SK-N-DZ (cell line): ENCODE results near the gene RHOU.

Source experiments
- DNase-seq: peaks from one replicate; pipeline ENCODE4 v3.0.0-alpha.2; 2015; ENCODE audit warnings: low spot score

RHOU gene

DNA sequence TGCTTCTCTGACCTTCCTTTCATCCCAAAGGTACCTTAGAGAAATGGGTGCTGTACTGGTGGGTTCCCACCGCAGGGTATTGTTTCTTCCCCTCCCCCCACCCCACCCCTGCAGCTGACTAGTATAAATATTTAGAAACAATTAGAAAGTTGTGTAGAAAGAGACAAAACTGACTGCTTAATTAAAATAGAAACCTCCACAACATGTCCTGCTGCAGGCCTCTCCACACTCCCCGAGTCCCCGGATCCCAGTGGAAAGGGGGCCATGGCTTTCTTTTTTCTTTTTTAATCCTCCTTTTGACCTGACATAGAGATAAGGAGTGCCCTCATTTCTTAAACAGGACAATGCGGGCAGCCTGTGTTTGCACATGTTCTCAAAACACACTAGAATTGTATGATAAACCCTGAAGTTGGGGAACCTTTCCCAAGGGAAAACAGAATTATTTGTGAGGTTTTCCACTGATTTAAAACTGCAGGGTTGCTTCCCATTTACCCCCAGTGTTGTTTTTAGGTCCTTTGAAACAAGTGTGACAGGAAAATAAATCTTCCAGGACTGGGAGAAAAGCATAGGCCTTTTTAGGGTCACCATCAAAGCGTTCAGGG is 1.7 kb downstream of the RHOU start:
- no peak for DNase-seq

GRCh38 chr1:228737601-228738041 is 2.3 kb downstream of the RHOU start:
- DNase-seq = no peak

DNA sequence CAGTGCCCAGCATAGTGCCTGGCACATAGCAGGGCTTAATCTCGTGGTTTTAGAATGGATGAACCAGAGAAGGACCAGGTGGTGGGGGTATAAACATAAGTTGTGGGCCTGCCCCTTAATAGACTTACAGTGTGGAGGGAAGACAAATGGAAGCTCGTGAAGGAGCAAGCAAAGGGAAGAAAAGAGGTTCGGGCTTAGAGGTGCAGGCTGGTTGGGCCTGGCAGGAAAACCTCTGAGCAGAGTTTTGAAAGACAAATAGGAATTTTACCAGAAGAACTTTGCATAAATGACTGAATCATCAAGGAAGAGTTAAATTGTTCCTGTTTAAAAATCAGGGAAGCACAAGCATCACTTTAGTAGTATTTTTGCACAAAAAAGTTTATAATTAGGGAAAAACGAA is 4.5 kb downstream of the RHOU start:
- no peak for DNase-seq

DNA sequence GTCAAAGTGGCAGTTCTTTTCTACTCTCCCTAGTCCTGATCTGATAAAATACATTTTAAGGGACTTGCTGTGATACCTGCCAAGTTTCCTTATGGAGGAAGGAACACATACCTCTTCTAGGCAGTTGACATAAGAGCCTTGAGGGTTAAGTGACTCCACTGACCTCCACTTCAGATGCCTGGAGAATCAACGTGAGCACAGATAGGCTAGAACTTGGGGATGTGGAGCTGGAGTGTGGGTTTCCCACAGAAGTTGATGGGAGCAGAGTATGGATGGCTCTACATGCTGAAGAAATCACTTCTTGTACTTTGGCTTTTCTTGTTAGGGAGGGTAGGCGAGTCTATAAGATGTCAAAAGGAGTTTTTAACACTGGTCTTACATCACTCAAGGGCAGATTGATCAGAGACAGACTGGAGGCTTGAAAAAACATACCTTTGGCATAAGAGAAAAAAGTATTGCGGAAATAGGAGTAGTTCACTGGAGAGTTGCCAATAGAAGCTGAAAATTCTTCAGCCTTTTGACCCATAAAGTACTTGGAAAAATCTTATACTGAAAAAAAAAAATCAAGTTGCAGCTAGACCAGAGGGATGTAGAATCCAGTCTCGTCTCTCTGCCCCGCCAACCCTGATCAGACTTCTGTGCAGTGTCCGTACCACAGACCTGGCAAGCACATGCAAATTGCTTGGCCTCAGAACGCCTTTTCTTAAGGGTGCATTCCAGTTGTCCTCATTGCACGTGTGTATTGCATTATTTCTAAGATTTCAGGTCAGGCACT is 5.5 kb downstream of the RHOU start:
- no peak for DNase-seq

- DNase-seq = no peak
Measured at GRCh38 chr1:228742281-228742860, 7.1 kb downstream of the RHOU start.

GRCh38 chr1:228743405-228743804 is 8.1 kb downstream of the RHOU start:
- DNase-seq = no peak

GRCh38 chr1:228744356-228744755 is 9.1 kb downstream of the RHOU start:
- DNase-seq = no peak

- DNase-seq = no peak
Measured at GRCh38 chr1:228744918-228745317, 9.6 kb downstream of the RHOU start.

DNA sequence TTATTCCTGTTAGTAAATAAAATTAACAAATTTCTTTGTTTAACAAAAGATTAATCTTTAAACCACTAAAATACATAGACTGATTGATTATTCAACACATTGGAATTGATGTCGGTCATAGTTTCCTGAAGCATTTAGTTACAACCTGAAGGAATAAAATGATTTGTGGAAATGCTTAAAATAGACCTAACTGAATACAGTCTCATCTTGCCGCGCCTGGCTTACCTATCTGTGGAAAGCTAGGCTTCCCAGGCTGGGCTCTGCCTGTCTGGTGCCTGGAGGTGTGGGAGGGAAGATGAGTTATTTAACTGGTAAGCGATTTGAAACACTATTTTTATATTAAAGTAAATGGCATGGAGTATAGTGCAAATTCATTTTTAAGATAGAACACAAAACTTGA is 10.2 kb downstream of the RHOU start:
- DNase-seq = no peak

DNA sequence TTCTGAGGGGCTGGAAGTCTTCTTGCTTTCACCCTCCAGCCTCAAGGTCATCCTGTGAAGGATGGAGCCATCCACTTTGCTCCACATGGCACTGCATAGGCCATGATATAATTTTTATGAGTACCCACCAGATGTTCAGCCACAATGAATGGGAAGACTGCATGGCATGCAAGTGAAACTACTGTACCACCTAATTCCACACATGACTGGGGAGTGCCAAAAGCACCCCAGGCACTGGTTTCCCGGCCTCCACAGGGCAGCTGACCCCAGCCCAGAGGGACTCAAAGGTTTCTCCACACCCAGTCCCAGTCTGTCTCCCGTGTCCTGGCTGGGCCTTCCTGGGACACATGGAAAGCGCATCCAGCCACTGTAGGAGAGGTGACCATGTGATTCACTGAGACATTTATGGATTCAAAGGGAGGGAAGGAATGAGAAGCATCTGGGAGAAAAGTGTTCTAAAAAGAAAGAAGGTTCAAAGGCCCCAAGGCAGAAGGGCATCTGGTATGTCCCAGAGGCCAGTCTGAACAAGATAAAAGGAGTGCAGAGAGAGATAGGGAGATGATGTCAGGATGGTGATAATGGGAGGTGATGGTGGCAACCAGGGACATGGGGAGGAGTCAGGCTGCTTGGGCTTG is 12.1 kb downstream of the RHOU start:
- DNase-seq = no peak

DNA sequence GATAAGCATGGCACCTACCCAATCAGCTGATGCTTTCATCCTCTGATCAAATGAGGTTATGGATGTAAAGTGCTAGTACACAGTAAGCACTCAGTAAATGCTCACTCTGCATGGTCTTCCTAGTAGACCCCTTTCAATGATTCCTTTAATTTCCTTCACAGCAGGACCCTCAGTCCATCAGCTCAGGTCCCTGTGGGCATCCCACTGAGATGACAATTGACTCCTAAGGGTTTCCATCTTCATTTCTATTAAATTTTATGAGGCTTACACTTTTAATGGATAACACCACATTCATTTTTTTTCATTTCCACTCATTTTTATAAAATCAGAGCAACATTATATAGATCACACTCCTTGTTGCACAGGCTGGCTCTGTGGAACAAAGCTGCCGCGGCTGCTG is 12.8 kb downstream of the RHOU start:
- no peak for DNase-seq

DNA sequence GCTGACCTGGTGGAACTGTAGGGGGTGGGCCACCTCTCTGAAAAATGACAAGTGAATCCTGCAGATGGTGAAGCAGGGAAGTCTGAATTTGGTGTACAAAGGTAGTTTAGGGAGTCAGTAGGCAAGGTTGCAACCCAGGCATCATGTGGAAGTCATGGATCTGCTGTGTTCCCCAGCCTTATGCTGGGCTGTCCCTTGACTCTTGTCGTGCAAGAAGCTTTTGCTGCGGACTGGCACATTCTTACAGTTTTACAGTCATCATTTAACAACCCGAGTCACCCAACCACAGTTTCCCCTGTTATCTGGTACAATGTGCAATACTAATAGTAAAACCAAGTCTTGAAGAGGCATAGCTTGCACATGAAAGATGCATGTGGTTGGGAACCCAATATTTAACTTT is 13.2 kb downstream of the RHOU start:
- no peak for DNase-seq

- no peak for DNase-seq
Measured at GRCh38 chr1:228749765-228750164, 14.5 kb downstream of the RHOU start.

GRCh38 chr1:228750915-228751314 is 15.6 kb downstream of the RHOU start:
- no peak for DNase-seq

DNA sequence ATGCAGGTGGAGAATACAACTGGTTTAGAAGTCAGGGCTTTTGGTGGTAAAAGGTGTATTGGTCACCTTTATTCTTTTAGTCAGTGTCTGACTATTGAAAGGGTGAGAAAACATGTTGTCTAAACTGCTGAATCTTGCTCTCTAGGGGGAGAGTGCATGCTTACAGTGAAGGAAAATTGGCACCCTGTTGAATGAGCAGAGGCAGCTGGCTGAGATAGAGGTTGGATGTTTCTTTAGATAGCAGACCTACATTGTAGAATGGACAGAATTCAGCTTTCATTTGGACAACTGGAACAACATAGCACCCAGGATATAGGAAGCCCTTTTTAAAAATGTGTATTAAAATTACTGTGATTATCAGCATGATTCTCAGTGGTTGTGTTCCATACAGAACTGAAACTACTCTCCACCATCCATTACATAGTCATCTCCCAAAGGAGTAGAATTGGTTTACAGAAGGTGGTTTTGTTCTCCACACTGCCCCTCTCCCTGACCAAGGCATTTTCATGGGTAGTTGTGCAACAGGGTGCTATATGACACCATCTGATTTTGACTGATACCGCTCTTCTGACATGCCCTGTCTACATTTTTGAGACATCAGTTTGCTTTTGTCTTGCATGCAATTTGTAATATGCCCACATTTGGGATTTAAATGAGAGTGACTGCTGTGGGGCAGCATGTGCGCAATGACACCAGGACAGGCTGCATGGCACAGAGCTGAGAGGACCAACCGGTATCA is 16.2 kb downstream of the RHOU start:
- no peak for DNase-seq

DNA sequence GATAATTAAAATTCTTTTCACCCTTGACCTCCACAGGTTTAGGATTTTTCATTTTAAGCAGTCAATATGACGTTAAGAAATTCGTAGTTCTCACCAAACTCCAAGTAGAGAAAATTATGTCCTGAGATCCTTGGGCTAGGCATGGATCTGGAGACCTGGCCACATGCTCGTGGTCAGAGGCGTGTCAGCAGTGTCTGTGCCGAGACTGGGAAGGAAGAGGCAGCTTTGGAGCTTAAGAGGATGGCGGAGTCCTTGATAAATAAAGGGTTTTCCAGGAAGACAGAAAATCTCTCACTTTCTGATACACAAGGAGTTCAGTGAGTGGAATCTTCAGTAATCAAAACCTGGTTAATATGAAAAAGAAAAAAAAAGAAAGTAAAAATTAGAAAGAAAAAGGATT is 17.0 kb downstream of the RHOU start:
- DNase-seq = no peak

DNA sequence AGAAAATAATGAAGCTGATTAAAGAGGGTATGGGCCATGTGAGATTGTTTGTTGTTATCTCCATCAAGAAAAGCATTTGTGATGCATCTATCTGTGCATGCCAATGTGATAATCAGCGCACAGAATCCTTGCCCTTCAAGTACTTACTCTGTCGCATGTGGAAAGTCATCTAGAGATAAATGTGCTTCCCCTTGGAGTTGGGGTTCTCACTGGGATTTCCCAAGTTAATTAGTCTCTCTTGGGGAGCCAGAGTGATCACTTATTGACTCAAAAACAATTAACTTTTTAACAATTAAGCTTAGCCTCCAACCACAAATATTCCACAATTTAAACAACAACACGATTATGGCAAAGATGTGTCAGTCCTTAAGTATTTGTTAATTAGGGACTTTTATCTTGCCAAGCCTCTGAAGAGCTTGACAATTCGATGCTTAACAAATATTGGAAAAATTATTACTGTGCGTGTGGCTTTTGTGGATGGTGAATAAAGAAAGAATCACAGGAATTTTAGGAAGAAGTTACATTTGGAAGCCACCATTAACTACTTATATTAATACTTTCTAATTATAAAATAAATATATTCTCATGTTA is 17.5 kb downstream of the RHOU start:
- no peak for DNase-seq

- no peak for DNase-seq
Measured at GRCh38 chr1:228753287-228753686, 18.0 kb downstream of the RHOU start.

DNA sequence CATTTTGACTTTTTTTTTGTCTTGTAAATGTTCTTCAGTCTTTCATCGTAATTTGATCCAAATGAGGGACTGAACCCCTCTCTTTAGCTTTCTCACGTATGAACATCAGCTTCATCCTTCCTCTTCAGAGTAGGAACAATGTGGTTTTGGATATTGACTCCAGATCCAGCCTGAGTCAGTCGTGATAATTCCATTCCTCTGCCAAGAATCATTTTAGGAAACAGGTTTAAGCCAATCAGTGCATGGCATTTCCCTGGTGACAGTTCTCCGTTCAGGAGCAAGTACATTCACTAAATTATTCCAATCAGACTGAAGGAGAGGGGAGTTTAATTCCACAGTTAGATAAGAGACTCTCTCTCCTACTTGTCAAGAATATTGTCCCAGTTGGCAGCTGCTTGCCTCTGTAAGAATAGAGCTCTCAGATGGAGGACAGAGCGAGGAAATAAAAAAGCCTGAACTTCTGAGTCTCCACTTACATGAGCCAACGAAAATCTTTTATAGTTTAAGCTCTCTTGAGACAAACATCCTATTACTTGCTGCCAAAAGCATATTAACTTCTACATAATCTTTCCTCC is 18.6 kb downstream of the RHOU start:
- no peak for DNase-seq

DNA sequence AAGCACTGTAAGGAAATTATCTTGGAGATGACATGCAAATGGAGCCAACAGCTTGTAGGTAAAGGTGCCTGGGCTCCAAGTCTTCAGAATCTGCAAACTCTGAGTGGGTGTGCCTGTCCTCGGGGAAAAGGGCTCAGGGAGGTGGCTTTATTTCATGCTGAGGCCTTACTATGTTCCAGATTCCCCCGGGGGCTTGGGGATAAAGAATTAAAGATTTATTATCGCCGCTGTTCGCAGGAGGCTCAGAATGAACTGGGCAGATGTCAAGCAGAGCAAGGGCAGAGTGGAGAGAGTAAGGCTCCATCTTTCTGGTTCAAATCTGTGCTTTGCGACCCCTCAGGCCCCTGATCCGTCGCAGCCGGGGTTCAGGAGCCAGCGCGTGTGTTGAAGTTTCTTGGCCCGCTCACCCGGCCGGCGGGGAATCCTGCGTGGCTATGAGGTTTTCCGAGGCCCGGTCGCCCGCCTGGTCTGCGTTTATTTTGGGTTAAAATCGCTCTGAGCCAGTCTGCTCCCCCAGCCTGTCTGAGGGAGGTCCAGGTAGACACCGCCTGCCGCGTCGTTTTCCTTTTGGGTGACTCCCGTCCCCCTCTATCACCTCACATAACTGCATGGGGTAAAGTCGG is 19.5 kb downstream of the RHOU start:
- DNase-seq = no peak

DNA sequence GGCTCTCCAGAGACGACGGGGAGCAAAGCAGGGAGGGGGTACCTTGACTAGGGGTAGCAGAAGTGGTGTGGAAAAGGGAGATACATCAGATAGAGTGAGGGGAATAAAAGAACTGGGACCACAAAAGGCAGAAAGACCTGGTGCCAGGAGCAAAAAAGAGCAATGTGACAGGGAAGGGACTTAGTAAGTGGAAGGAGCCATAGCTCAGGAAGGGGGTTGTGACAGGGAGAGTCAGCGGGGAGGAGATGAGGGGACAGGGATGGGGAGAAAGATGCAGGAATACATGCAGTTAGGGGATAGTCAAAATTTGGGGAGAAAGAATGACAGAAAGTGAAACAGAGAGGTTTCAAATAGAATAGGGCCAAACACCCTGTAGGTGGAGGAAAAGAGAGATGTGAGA is 20.5 kb downstream of the RHOU start:
- no peak for DNase-seq
